Measurements from ENCODE around the gene ARHGAP24.
"Not testable (repeated sequence)": the region's sequence is repeated elsewhere in the genome, so short reads cannot be mapped to it uniquely, and the experiment has no call there.

ARHGAP24 gene

DNA sequence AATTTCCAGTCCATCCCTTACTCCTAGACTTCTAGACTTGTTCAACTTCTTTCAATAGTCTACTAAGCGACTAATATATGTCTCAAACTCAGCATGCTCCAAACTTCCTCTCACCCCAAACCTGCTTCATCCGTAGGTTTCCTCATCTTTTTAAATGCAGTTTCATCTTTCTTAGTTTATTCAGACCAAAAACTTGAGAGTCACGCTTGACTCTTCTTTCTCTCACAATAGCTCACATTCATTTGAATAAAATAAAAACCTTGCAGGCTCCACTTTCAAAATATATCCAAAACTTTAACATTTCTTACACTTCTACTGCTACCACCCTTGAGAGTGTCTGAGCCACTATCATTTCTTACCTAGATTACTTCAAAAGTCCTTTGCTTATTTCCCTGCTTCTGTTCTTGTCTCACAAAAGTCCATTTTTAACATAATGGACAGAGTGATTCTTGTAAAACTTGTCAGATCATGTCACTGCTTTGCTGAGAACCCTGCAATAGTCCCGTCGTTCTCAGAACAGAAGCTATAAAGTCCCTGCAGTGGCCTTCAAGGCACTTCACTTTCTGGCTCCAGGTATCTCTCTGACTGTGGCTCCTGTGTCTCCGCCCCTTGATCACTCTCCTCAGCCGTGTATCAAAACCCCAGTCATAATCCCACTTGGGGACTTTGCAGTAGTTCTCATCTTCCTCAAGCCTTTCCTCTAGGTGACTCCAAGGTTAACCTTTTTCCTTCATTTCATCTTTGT is 167.6 kb downstream of the ARHGAP24 start:
- peak; percentile 7 for DNase-seq (ENCODE audit: low spot score)
- in situ Hi-C loops (cut with MboI; ENCODE audit: low sequenced_read_pairs, unreplicated experiment) = no loop called here
- TF ChIP-seq, protein P1, sequence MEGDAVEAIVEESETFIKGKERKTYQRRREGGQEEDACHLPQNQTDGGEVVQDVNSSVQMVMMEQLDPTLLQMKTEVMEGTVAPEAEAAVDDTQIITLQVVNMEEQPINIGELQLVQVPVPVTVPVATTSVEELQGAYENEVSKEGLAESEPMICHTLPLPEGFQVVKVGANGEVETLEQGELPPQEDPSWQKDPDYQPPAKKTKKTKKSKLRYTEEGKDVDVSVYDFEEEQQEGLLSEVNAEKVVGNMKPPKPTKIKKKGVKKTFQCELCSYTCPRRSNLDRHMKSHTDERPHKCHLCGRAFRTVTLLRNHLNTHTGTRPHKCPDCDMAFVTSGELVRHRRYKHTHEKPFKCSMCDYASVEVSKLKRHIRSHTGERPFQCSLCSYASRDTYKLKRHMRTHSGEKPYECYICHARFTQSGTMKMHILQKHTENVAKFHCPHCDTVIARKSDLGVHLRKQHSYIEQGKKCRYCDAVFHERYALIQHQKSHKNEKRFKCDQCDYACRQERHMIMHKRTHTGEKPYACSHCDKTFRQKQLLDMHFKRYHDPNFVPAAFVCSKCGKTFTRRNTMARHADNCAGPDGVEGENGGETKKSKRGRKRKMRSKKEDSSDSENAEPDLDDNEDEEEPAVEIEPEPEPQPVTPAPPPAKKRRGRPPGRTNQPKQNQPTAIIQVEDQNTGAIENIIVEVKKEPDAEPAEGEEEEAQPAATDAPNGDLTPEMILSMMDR (IDR thresholded peaks at IDR 0.05; ENCODE audit: borderline replicate concordance, control extremely low read depth, extremely low read depth, insufficient read depth, missing control alignments) = no peak

DNA sequence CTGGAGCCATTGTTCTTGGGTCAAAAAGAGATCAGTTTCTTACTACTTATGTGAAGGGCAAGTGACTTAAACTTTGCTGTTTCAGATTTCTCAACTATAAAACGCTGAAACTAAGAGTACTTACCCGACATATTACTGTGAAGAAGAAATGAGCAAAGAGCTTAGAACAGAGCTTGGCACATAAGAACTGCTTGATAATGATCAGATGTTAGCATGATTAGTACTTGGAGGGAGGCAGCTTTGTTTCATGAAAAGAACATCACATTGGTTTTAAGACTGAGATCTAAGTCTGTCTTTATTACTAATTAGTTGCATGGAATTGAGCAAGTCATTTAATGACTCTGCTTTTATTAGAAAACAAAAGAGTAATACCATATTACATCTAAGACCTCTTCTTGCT is 169.1 kb downstream of the ARHGAP24 start:
- DNase-seq (ENCODE audit: low spot score) = no peak
- TF ChIP-seq, protein P1 (IDR thresholded peaks at IDR 0.05; ENCODE audit: borderline replicate concordance, control extremely low read depth, extremely low read depth, insufficient read depth, missing control alignments) = no peak
- in situ Hi-C loops (cut with MboI; ENCODE audit: low sequenced_read_pairs, unreplicated experiment) = no loop called here

DNA sequence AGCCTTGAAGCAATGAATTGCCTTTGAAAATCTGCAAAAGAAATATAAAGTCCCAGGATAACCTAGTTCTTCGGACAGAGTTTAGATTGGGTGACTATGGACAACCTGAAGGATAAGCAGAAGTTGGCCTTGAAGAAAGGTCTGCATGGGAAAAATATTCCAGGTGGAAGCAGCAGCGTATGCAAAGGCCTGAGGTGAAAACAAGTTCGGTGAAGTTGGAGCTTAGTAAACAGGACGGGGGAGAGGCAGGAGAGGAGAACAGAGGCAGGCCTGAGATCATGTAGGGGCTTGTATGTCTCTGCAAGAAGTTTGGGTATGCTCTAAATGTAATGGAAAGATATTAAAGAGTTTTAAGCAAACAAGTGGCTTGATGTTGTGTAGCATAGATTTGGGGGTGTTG is 176.0 kb downstream of the ARHGAP24 start:
- in situ Hi-C loops (cut with MboI; ENCODE audit: low sequenced_read_pairs, unreplicated experiment) = no loop called here
- DNase-seq (ENCODE audit: low spot score) = no peak
- TF ChIP-seq, protein P1 (IDR thresholded peaks at IDR 0.05; ENCODE audit: borderline replicate concordance, control extremely low read depth, extremely low read depth, insufficient read depth, missing control alignments) = no peak

DNA sequence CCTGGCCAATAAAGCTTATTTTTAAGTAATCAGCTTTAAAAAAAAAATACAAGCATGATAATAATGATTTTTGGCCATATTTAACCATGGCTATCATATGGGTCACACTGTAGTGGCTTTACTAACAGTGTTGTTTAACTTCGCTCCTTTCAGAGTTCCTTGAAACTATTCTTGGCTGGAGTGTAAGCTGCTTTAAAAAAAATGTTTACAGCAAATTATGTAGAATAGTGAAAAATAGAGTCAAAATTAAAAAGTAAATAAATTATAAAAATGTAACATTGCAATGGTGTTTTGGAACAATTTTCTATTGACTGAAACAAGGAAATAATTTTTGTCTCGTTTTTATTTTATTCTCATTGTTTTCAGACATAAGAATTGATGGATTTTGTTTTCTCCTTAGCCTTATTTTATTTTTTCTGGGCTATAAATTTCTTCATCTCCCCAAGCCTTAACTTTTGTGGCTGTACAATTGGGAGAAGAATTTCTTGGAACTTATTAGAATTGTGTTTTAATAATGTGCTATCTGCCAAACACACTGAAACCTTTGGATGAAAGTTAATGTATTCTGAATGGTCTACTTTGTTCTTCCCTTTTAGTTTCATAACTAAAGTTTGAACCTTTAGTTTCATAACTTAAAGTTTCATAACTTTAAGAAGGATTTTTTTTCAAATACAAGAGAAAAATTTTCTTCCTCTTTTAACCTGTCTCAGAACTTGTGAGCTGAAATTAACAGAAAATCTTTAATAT is 182.0 kb downstream of the ARHGAP24 start:
- TF ChIP-seq, protein P1 (IDR thresholded peaks at IDR 0.05; ENCODE audit: borderline replicate concordance, control extremely low read depth, extremely low read depth, insufficient read depth, missing control alignments) = no peak
- in situ Hi-C loops (cut with MboI; ENCODE audit: low sequenced_read_pairs, unreplicated experiment) = no loop called here
- DNase-seq (ENCODE audit: low spot score) = no peak

DNA sequence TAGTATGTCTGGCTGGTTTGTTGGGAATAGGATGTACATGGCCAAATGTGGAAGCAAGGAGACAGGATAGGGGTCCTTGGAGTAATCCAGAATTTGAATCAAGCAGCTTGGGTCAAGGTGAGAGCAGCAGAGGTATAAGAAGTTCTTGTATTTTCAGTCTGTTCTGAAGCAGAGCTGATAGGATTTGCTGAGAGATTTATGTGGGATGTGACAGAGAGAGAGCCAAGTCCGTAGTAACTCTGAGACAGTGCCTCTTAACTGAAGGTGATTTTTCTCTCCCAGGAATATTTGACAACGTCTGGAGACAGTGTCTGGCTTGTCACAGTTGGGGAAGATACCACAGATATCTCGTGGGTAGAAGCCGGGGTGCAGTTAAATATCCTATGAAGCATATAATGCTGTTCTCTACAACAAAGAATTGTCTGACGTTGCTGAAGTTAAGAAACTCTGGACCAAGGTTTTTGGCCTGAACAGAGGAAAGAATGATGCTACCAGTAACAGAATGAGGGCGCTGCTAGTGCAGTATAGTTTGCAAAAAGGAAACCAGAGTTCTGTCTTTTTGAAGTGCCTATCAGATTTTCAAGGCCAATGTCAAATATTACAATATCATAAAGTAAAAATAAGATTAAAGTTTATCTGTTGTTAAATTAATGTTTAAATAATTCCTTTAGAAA is 184.0 kb downstream of the ARHGAP24 start:
- TF ChIP-seq, protein P1 (IDR thresholded peaks at IDR 0.05; ENCODE audit: borderline replicate concordance, control extremely low read depth, extremely low read depth, insufficient read depth, missing control alignments) = peak; percentile 27
- in situ Hi-C loops (cut with MboI; ENCODE audit: low sequenced_read_pairs, unreplicated experiment) = no loop called here
- no peak for DNase-seq (ENCODE audit: low spot score)

DNA sequence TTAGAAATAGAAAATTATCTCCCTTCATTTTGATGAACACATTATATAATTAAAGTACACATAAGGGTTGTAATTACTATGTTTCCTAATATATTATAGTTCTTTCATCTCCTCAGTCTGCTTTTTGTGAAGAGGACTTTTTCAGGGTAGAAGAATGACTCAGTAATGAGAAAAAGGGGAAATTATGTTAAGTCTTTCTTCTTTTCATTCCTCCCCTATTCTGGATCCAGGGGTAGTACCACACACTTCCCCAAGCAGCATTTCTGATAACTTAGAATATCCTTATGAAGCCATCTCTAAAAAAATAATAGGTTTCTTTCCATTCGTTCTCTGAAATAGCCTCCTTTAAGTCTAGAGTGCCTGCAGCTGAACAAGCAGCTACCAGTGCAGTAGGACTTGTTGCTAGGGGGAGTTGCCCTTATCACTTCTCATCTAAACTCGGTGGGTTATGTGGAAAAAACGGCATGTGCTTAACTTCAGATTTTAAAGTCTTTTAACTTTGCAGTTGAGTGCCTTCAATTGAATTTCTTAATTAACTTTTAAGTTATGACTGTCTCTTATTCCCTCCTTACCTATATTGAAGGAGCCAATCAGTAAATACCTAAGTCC is 184.8 kb downstream of the ARHGAP24 start:
- TF ChIP-seq, protein P1 (IDR thresholded peaks at IDR 0.05; ENCODE audit: borderline replicate concordance, control extremely low read depth, extremely low read depth, insufficient read depth, missing control alignments) = no peak
- no peak for DNase-seq (ENCODE audit: low spot score)
- in situ Hi-C loops (cut with MboI; ENCODE audit: low sequenced_read_pairs, unreplicated experiment) = no loop called here

DNA sequence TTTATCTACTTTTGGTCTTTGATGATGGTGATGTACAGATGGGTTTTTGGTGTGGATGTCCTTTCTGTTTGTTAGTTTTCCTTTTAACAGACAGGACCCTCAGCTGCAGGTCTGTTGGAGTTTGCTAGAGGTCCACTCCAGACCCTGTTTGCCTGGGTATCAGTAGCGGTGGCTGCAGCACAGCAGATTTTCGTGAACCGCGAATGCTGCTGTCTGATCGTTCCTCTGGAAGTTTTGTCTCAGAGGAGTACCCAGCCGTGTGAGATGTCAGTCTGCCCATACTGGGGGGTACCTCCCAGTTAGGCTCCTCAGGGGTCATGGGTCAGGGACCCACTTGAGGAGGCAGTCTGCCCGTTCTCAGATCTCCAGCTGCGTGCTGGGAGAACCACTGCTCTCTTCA is 191.7 kb downstream of the ARHGAP24 start:
- DNase-seq (ENCODE audit: low spot score); in situ Hi-C loops (cut with MboI; ENCODE audit: low sequenced_read_pairs, unreplicated experiment): not testable (repeated sequence)

All from GM13976 (cell line).